ENCODE measurements around the gene TMEM238L.

TMEM238L gene

GRCh38 chr17:10787306-10788045 lies 16.4 kb downstream of the TMEM238L start:
- H3K9ac ChIP-seq (ENCODE audit: low read depth, low read length), result no peak overlapping the region
- peaks cover 11% of the 10 kb centered on the region; the same call in 1 of the 2 replicates for H3K4me1 ChIP-seq (ENCODE audit: insufficient read depth, low read length)
- H3K27me3 ChIP-seq (ENCODE audit: insufficient read depth, low read length), result no peaks in the 10 kb centered on the region
- H3K9me3 ChIP-seq (ENCODE audit: insufficient read depth, low read depth, low read length), result no peaks in the 10 kb centered on the region
- H3K36me3 ChIP-seq (ENCODE audit: insufficient read depth, low read depth, low read length), result no peaks in the 10 kb centered on the region
- no peak overlapping the region for H3K4me3 ChIP-seq (ENCODE audit: low read length)
- H3K27ac ChIP-seq (ENCODE audit: low read length), result no peak overlapping the region

GRCh38 chr17:10785295-10785694 lies 18.6 kb downstream of the TMEM238L start:
- no peaks in the 10 kb centered on the region for H3K9me3 ChIP-seq (ENCODE audit: insufficient read depth, low read depth, low read length)
- H3K4me1 ChIP-seq (ENCODE audit: insufficient read depth, low read length), result peaks cover 11% of the 10 kb centered on the region; the same call in 1 of the 2 replicates
- no peak overlapping the region for H3K27ac ChIP-seq (ENCODE audit: low read length)
- H3K9ac ChIP-seq (ENCODE audit: low read depth, low read length), result peak overlapping the region; percentile 11; the same call in 1 of the 2 replicates
- no peak overlapping the region for H3K4me3 ChIP-seq (ENCODE audit: low read length)
- no peaks in the 10 kb centered on the region for H3K36me3 ChIP-seq (ENCODE audit: insufficient read depth, low read depth, low read length)
- no peaks in the 10 kb centered on the region for H3K27me3 ChIP-seq (ENCODE audit: insufficient read depth, low read length)

GRCh38 chr17:10779609-10780008 lies 24.3 kb downstream of the TMEM238L start:
- no peaks in the 10 kb centered on the region for H3K27me3 ChIP-seq (ENCODE audit: insufficient read depth, low read length)
- no peak overlapping the region for H3K4me3 ChIP-seq (ENCODE audit: low read length)
- H3K27ac ChIP-seq (ENCODE audit: low read length), result no peak overlapping the region
- no peak overlapping the region for H3K9ac ChIP-seq (ENCODE audit: low read depth, low read length)
- peaks cover 4% of the 10 kb centered on the region; the same call in 1 of the 2 replicates for H3K4me1 ChIP-seq (ENCODE audit: insufficient read depth, low read length)
- H3K9me3 ChIP-seq (ENCODE audit: insufficient read depth, low read depth, low read length), result no peaks in the 10 kb centered on the region; the same call in 1 of the 2 replicates
- no peaks in the 10 kb centered on the region for H3K36me3 ChIP-seq (ENCODE audit: insufficient read depth, low read depth, low read length)

GRCh38 chr17:10777890-10778289 lies 26.0 kb downstream of the TMEM238L start:
- Histone ChIP-seq H3K4me1 (ENCODE audit: insufficient read depth, low read length) (no peaks in the 10 kb centered on the region), H3K4me3 (ENCODE audit: low read length) (no peak overlapping the region), H3K36me3 (ENCODE audit: insufficient read depth, low read depth, low read length) (no peaks in the 10 kb centered on the region), H3K9me3 (ENCODE audit: insufficient read depth, low read depth, low read length) (no peaks in the 10 kb centered on the region; the same call in 1 of the 2 replicates), H3K9ac (ENCODE audit: low read depth, low read length) (no peak overlapping the region), H3K27ac (ENCODE audit: low read length) (no peak overlapping the region), H3K27me3 (ENCODE audit: insufficient read depth, low read length) (no peaks in the 10 kb centered on the region)

- H3K36me3 ChIP-seq (ENCODE audit: insufficient read depth, low read depth, low read length), result no peaks in the 10 kb centered on the region
- H3K4me3 ChIP-seq (ENCODE audit: low read length), result no peak overlapping the region
- H3K27me3 ChIP-seq (ENCODE audit: insufficient read depth, low read length), result no peaks in the 10 kb centered on the region
- H3K4me1 ChIP-seq (ENCODE audit: insufficient read depth, low read length), result no peaks in the 10 kb centered on the region
- H3K27ac ChIP-seq (ENCODE audit: low read length), result no peak overlapping the region
- no peak overlapping the region for H3K9ac ChIP-seq (ENCODE audit: low read depth, low read length)
- H3K9me3 ChIP-seq (ENCODE audit: insufficient read depth, low read depth, low read length), result peaks cover under 1% of the 10 kb centered on the region; the same call in 1 of the 2 replicates
Observed at GRCh38 chr17:10777131-10777807, 26.6 kb downstream of the TMEM238L start.

GRCh38 chr17:10776381-10776780 lies 27.5 kb downstream of the TMEM238L start:
- H3K4me1 ChIP-seq (ENCODE audit: insufficient read depth, low read length), result no peaks in the 10 kb centered on the region
- H3K27ac ChIP-seq (ENCODE audit: low read length), result no peak overlapping the region
- no peak overlapping the region for H3K4me3 ChIP-seq (ENCODE audit: low read length)
- H3K9me3 ChIP-seq (ENCODE audit: insufficient read depth, low read depth, low read length), result peaks cover 5% of the 10 kb centered on the region; the same call in 1 of the 2 replicates
- H3K9ac ChIP-seq (ENCODE audit: low read depth, low read length), result no peak overlapping the region
- H3K36me3 ChIP-seq (ENCODE audit: insufficient read depth, low read depth, low read length), result no peaks in the 10 kb centered on the region
- no peaks in the 10 kb centered on the region for H3K27me3 ChIP-seq (ENCODE audit: insufficient read depth, low read length)

- Histone ChIP-seq H3K4me3 (ENCODE audit: low read length) (no peak overlapping the region), H3K9me3 (ENCODE audit: insufficient read depth, low read depth, low read length) (peaks cover 5% of the 10 kb centered on the region; the same call in 1 of the 2 replicates), H3K36me3 (ENCODE audit: insufficient read depth, low read depth, low read length) (no peaks in the 10 kb centered on the region), H3K27me3 (ENCODE audit: insufficient read depth, low read length) (no peaks in the 10 kb centered on the region), H3K4me1 (ENCODE audit: insufficient read depth, low read length) (no peaks in the 10 kb centered on the region), H3K27ac (ENCODE audit: low read length) (no peak overlapping the region), H3K9ac (ENCODE audit: low read depth, low read length) (no peak overlapping the region)
Observed at GRCh38 chr17:10775740-10776356, 28.1 kb downstream of the TMEM238L start.

GRCh38 chr17:10775058-10775457 lies 28.8 kb downstream of the TMEM238L start:
- H3K27me3 ChIP-seq (ENCODE audit: insufficient read depth, low read length), result no peaks in the 10 kb centered on the region
- no peaks in the 10 kb centered on the region for H3K36me3 ChIP-seq (ENCODE audit: insufficient read depth, low read depth, low read length)
- H3K27ac ChIP-seq (ENCODE audit: low read length), result no peak overlapping the region
- H3K4me1 ChIP-seq (ENCODE audit: insufficient read depth, low read length), result no peaks in the 10 kb centered on the region
- peaks cover 5% of the 10 kb centered on the region; the same call in 1 of the 2 replicates for H3K9me3 ChIP-seq (ENCODE audit: insufficient read depth, low read depth, low read length)
- no peak overlapping the region for H3K9ac ChIP-seq (ENCODE audit: low read depth, low read length)
- no peak overlapping the region for H3K4me3 ChIP-seq (ENCODE audit: low read length)

GRCh38 chr17:10773391-10773790 lies 30.5 kb downstream of the TMEM238L start:
- no peak overlapping the region for H3K27ac ChIP-seq (ENCODE audit: low read length)
- no peak overlapping the region for H3K4me3 ChIP-seq (ENCODE audit: low read length)
- no peaks in the 10 kb centered on the region for H3K4me1 ChIP-seq (ENCODE audit: insufficient read depth, low read length)
- no peaks in the 10 kb centered on the region for H3K27me3 ChIP-seq (ENCODE audit: insufficient read depth, low read length)
- H3K9me3 ChIP-seq (ENCODE audit: insufficient read depth, low read depth, low read length), result peaks cover 5% of the 10 kb centered on the region; the same call in 1 of the 2 replicates
- no peak overlapping the region for H3K9ac ChIP-seq (ENCODE audit: low read depth, low read length)
- H3K36me3 ChIP-seq (ENCODE audit: insufficient read depth, low read depth, low read length), result no peaks in the 10 kb centered on the region

GRCh38 chr17:10772425-10773380 lies 31.2 kb downstream of the TMEM238L start:
- Histone ChIP-seq H3K36me3 (ENCODE audit: insufficient read depth, low read depth, low read length) (no peaks in the 10 kb centered on the region), H3K4me3 (ENCODE audit: low read length) (no peak overlapping the region), H3K9ac (ENCODE audit: low read depth, low read length) (no peak overlapping the region), H3K27me3 (ENCODE audit: insufficient read depth, low read length) (no peaks in the 10 kb centered on the region), H3K9me3 (ENCODE audit: insufficient read depth, low read depth, low read length) (peaks cover 5% of the 10 kb centered on the region; the same call in 1 of the 2 replicates), H3K4me1 (ENCODE audit: insufficient read depth, low read length) (no peaks in the 10 kb centered on the region), H3K27ac (ENCODE audit: low read length) (no peak overlapping the region)

GRCh38 chr17:10771148-10771547 lies 32.8 kb downstream of the TMEM238L start:
- Histone ChIP-seq H3K4me3 (ENCODE audit: low read length) (no peak overlapping the region), H3K27ac (ENCODE audit: low read length) (no peak overlapping the region), H3K36me3 (ENCODE audit: insufficient read depth, low read depth, low read length) (no peaks in the 10 kb centered on the region), H3K4me1 (ENCODE audit: insufficient read depth, low read length) (no peaks in the 10 kb centered on the region), H3K9me3 (ENCODE audit: insufficient read depth, low read depth, low read length) (peaks cover 5% of the 10 kb centered on the region; the same call in 1 of the 2 replicates), H3K9ac (ENCODE audit: low read depth, low read length) (no peak overlapping the region), H3K27me3 (ENCODE audit: insufficient read depth, low read length) (no peaks in the 10 kb centered on the region)

Measured in iPS-20b (cell line).